DOHH2 (cell line): ENCODE measurements around the gene VWF.

Experiments
- CTCF ChIP-seq: fragments of 200-600 bp; sonication (generic); IDR thresholded peaks from one replicate; pipeline ENCODE4 v1.5.1; 2014; ENCODE audit warnings: antibody characterized with exemption, mild to moderate bottlenecking, low read depth, low read length; ENCODE audit not compliant: poor library complexity, severe bottlenecking
- EZH2phosphoT487 ChIP-seq: fragments of 200-600 bp; sonication (generic); IDR thresholded peaks from 2 replicates; pipeline ENCODE4 v1.6.1; 2017; ENCODE audit warnings: borderline replicate concordance, mild to moderate bottlenecking, antibody characterized with exemption, low read length, moderate library complexity, mixed read lengths

GRCh38 chr12:6112004-6112403 is 12.5 kb downstream of the VWF start:
- TF ChIP-seq CTCF = no peak
- no peak for TF ChIP-seq EZH2phosphoT487
